HCT116 (cell line): ENCODE results near the gene ZNF581. TPM values are rescaled to one million over a fixed set of nuclear protein-coding genes. Genes with fewer than 3 reads are reported as not detected.

Source experiments
- ATAC-seq: fragments of 200-7000 bp; cut with Tn5 transposase; 2 replicates; pipeline ENCODE4 v1.9.1; 2020; ENCODE audit warnings: mild to moderate bottlenecking, moderate library complexity
- BruUV-seq: library from RNA; stranded (reverse); fragments of 400-500 nt; replicated peaks from 2 replicates; lab custom pipeline; 2021; lab: Mats Ljungman, UMichigan
- CTCF ChIA-PET: fragments of 300-600 bp; sonication (Branson Sonifier 250); formaldehyde crosslinking; loops from one replicate; lab custom pipeline; 2021; ENCODE audit warnings: antibody characterized with exemption; lab: Charles Lee
- POLR2A ChIA-PET: fragments of 300-600, 350-600 bp; sonication (Branson Sonifier 250); formaldehyde crosslinking; loops from one replicate; lab custom pipeline; 2021; ENCODE audit warnings: antibody characterized with exemption; lab: Charles Lee
- RAD21 ChIA-PET, 2 experiments: fragments of 300-600 bp; sonication (Branson Sonifier 250); formaldehyde crosslinking; loops; one replicate each; lab custom pipeline; 2023; ENCODE audit warnings: low total read pairs in 2 of 2; ENCODE audit not compliant: uncharacterized antibody in 2 of 2, unreplicated experiment in 2 of 2, low non-redundant PET in 1 of 2; lab: Charles Lee
- DNase-seq: peaks from one replicate; pipeline ENCODE4 v3.0.0-alpha.2; 2010; ENCODE audit warnings: low read depth, low spot score
- H2AFZ ChIP-seq: fragments of 200-600 bp; shearing (Covaris generic), sonication (generic); 2 replicates; pipeline ENCODE4 v1.6.1; 2017; ENCODE audit warnings: low read depth, mixed run types, mixed read lengths, antibody characterized with exemption, low read length; ENCODE audit not compliant: poor library complexity, severe bottlenecking
- H3K27ac ChIP-seq: 2 replicates; pipeline ENCODE4 v1.5.1; 2012; ENCODE audit warnings: low read depth, low read length
- H3K27me3 ChIP-seq: fragments of 200-600 bp; sonication (generic); 2 replicates; pipeline ENCODE4 v1.6.1; 2016; ENCODE audit warnings: mixed run types, low read length, mixed read lengths; ENCODE audit not compliant: insufficient read depth
- H3K36me3 ChIP-seq, 2 experiments: fragments of 200-500 bp in 1 of 2; fragments of 200-600 bp in 1 of 2; sonication (Bioruptor generic) in 1 of 2; sonication (generic) in 1 of 2; 2 replicates each; pipeline versions ENCODE4 v1.5.1 to v1.6.1; 2014 to 2016; ENCODE audit warnings: low read length in 2 of 2, inconsistent platforms in 1 of 2, mixed read lengths in 1 of 2, mixed run types in 1 of 2; ENCODE audit not compliant: insufficient read depth in 2 of 2, control insufficient read depth in 1 of 2
- H3K4me1 ChIP-seq, 2 experiments: fragments of 200-600 bp in 1 of 2; sonication (generic) in 1 of 2; 2 replicates each; pipeline versions ENCODE4 v1.5.1 to v1.6.1; 2012 to 2017; ENCODE audit warnings: low read length in 2 of 2, inconsistent platforms in 1 of 2, mild to moderate bottlenecking in 1 of 2, mixed read lengths in 1 of 2, mixed run types in 1 of 2, moderate library complexity in 1 of 2; ENCODE audit not compliant: insufficient read depth in 2 of 2, control insufficient read depth in 1 of 2
- H3K4me2 ChIP-seq: fragments of 200-600 bp; sonication (generic); 2 replicates; pipeline ENCODE4 v1.6.1; 2017; ENCODE audit warnings: mixed run types, low read length, mixed read lengths
- H3K4me3 ChIP-seq, 2 experiments: fragments of 200-600 bp in 1 of 2; sonication (generic) in 1 of 2; replicated peaks in 1 of 2; 2 replicates each; pipeline ENCODE4 v1.5.1; 2011 to 2016; ENCODE audit warnings: low read length in 2 of 2, control low read depth in 1 of 2, low read depth in 1 of 2, mild to moderate bottlenecking in 1 of 2, mixed read lengths in 1 of 2, mixed run types in 1 of 2
- H3K79me2 ChIP-seq: fragments of 200-600 bp; sonication (generic); 2 replicates; pipeline ENCODE4 v1.6.1; 2017; ENCODE audit warnings: mild to moderate bottlenecking, mixed run types, low read length, moderate library complexity, mixed read lengths; ENCODE audit not compliant: insufficient read depth
- H3K9ac ChIP-seq: fragments of 200-600 bp; sonication (generic); 2 replicates; pipeline ENCODE4 v1.6.1; 2016; ENCODE audit warnings: low read length, mixed read lengths
- H3K9me2 ChIP-seq: fragments of 200-600 bp; sonication (generic), shearing (Covaris generic); 2 replicates; pipeline ENCODE4 v1.6.1; 2017; ENCODE audit warnings: mixed run types, mild to moderate bottlenecking, moderate library complexity; ENCODE audit not compliant: insufficient read depth
- H3K9me3 ChIP-seq, 2 experiments: fragments of 200-500 bp in 1 of 2; fragments of 200-600 bp in 1 of 2; sonication (Bioruptor generic) in 1 of 2; sonication (generic) in 1 of 2; 2 replicates each; pipeline ENCODE4 v1.6.1; 2014 to 2017; ENCODE audit warnings: low read length in 2 of 2, mixed read lengths in 2 of 2, inconsistent platforms in 1 of 2, low read depth in 1 of 2, mild to moderate bottlenecking in 1 of 2, mixed run types in 1 of 2, moderate library complexity in 1 of 2; ENCODE audit not compliant: control insufficient read depth in 1 of 2, insufficient read depth in 1 of 2
- H4K20me1 ChIP-seq: fragments of 200-600 bp; sonication (generic), shearing (Covaris generic); 2 replicates; pipeline ENCODE4 v1.6.1; 2017; ENCODE audit warnings: mixed run types, mild to moderate bottlenecking, moderate library complexity; ENCODE audit not compliant: insufficient read depth
- CBX3 ChIP-seq: IDR thresholded peaks from 2 replicates; pipeline ENCODE4 v1.6.1; 2012; ENCODE audit warnings: low read depth
- CEBPB ChIP-seq: IDR thresholded peaks from 2 replicates; pipeline ENCODE4 v1.6.1; 2012; ENCODE audit warnings: low read depth
- ELF1 ChIP-seq: IDR thresholded peaks from 2 replicates; pipeline ENCODE4 v1.6.1; 2012; ENCODE audit warnings: low read depth, borderline replicate concordance
- EZH2phosphoT487 ChIP-seq: fragments of 200-600 bp; IDR thresholded peaks from 2 replicates; pipeline ENCODE4 v1.6.1; 2018; ENCODE audit warnings: antibody characterized with exemption, borderline replicate concordance
- MAX ChIP-seq: IDR thresholded peaks from 2 replicates; pipeline ENCODE4 v1.6.1; 2012
- POLR2A ChIP-seq: IDR thresholded peaks from 2 replicates; pipeline ENCODE4 v1.7.0; 2011; ENCODE audit warnings: borderline replicate concordance; ENCODE audit not compliant: insufficient read depth, insufficient read length; ENCODE audit errors: extremely low read depth
- SP1 ChIP-seq: IDR thresholded peaks from 2 replicates; pipeline ENCODE4 v1.6.1; 2012; ENCODE audit warnings: low read depth
- SRF ChIP-seq: IDR thresholded peaks from 2 replicates; pipeline ENCODE4 v1.6.1; 2012; ENCODE audit warnings: low read depth
- TCF7L2 ChIP-seq: IDR thresholded peaks from 2 replicates; pipeline ENCODE4 v1.7.0; 2011; ENCODE audit warnings: borderline replicate concordance, inconsistent platforms; ENCODE audit not compliant: insufficient read depth, insufficient read length; ENCODE audit errors: extremely low read depth
- YY1 ChIP-seq: IDR thresholded peaks from 2 replicates; pipeline ENCODE4 v1.6.1; 2011; ENCODE audit warnings: low read length, low read depth, moderate library complexity, mild to moderate bottlenecking; ENCODE audit not compliant: insufficient replicate concordance; ENCODE audit errors: extremely low read depth
- ZFX ChIP-seq: fragments of 450-650 bp; IDR thresholded peaks from 2 replicates; pipeline ENCODE4 v1.6.1; 2017
- ZNF274 ChIP-seq: fragments of 200-500 bp; sonication (Bioruptor generic); IDR thresholded peaks from 2 replicates; pipeline ENCODE4 v1.6.1; 2014; ENCODE audit warnings: mild to moderate bottlenecking, low read depth, low read length, inconsistent platforms
- intact Hi-C: fragments of 100-400 bp; cut with micrococcal nuclease; formaldehyde crosslinking; loops from 2 replicates; pipeline ENCODE4 v1.10.0; 2022
- total RNA-seq: library from RNA; stranded (reverse); gene quantifications from one replicate; pipeline ENCODE4 v1.2.1, GENCODE V29; 2021; ENCODE audit not compliant: unreplicated experiment
- TF ChIP-seq, protein P1 (sequence below), 3 experiments: fragments of 200-600 bp in 1 of 3; sonication (generic) in 1 of 3; IDR thresholded peaks in 2 of 3; conservative IDR thresholded peaks in 1 of 3; 2 replicates each; pipeline ENCODE4 v1.5.1; 2012 to 2017; ENCODE audit warnings: low read depth in 2 of 3, low read length in 2 of 3, antibody characterized with exemption in 1 of 3, borderline replicate concordance in 1 of 3, control low read depth in 1 of 3, mild to moderate bottlenecking in 1 of 3, mixed read lengths in 1 of 3, mixed run types in 1 of 3, moderate library complexity in 1 of 3; ENCODE audit not compliant: insufficient read depth in 1 of 3

Gene ZNF581
- total RNA-seq, 1 experiment from 2014 or later = 44.4 TPM

DNA sequence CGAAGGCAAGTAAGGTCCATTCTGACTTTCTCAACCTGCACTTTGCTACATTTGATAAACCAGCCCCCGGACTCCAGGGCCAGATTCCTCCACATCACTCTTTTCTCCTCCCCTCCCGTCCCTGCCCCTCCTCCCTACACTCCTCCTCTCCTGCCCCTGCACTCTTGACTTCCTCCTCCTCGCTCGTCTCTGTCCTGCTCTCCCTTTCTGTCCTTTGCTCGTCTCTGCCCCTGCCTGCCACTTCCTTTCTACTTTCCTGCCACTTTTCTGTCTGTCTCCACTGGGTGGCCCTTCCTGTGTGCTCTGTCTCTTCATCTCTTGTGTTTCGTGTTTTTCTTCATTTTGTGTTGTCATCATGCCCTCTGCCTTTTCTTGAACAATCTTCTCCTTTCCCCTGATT is 18.4 kb downstream of the ZNF581 start:
- CTCF ChIA-PET = no interaction called here
- Histone ChIP-seq H3K27ac (no peak overlapping the region), H4K20me1 (peaks cover 6% of the 10 kb centered on the region; the same call in 1 of the 2 replicates), H2AFZ (no peak overlapping the region), H3K27me3 (no peaks in the 10 kb centered on the region), H3K79me2 (peaks cover 99% of the 10 kb centered on the region), H3K9me2 (no peaks in the 10 kb centered on the region), H3K4me2 (no peak overlapping the region), H3K4me1 (peaks cover 9 to 21% of the 10 kb centered on the region in 2 experiments; a peak in 3 of 4 replicates), H3K4me3 (no peak overlapping the region), H3K9me3 (no peaks in the 10 kb centered on the region), H3K36me3 (peaks cover 55 to 68% of the 10 kb centered on the region in 2 experiments), H3K9ac (no peak overlapping the region)
- DNase-seq (no peak), ATAC-seq (peak; percentile 22; the same call in 1 of the 2 replicates)
- BruUV-seq = no TSS peak
- intact Hi-C loops = no loop called here
- POLR2A ChIA-PET = no interaction called here
- RAD21 ChIA-PET = no interaction called here
- TF ChIP-seq MAX = no peak
- no peak for TF ChIP-seq EZH2phosphoT487
- TF ChIP-seq ZNF274 = no peak
- no peak for TF ChIP-seq POLR2A
- no peak for TF ChIP-seq SRF
- TF ChIP-seq ELF1 = no peak
- TF ChIP-seq SP1 = no peak
- no peak for TF ChIP-seq CBX3
- TF ChIP-seq CEBPB = no peak
- TF ChIP-seq TCF7L2 = no peak
- TF ChIP-seq, protein P1, sequence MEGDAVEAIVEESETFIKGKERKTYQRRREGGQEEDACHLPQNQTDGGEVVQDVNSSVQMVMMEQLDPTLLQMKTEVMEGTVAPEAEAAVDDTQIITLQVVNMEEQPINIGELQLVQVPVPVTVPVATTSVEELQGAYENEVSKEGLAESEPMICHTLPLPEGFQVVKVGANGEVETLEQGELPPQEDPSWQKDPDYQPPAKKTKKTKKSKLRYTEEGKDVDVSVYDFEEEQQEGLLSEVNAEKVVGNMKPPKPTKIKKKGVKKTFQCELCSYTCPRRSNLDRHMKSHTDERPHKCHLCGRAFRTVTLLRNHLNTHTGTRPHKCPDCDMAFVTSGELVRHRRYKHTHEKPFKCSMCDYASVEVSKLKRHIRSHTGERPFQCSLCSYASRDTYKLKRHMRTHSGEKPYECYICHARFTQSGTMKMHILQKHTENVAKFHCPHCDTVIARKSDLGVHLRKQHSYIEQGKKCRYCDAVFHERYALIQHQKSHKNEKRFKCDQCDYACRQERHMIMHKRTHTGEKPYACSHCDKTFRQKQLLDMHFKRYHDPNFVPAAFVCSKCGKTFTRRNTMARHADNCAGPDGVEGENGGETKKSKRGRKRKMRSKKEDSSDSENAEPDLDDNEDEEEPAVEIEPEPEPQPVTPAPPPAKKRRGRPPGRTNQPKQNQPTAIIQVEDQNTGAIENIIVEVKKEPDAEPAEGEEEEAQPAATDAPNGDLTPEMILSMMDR (IDR thresholded peaks at IDR 0.05 in 2 of 3, conservative IDR thresholded peaks at IDR 0.05 in 1 of 3; ENCODE audit: borderline replicate concordance in 1 of 3, insufficient read depth in 1 of 3, low read depth in 2 of 3, low read length in 2 of 3) = no peak
- TF ChIP-seq ZFX = no peak
- no peak for TF ChIP-seq YY1
